Gastroesophageal sphincter (tissue), 4 donors: ENCODE measurements around the gene AGPAT1. TPM values are rescaled to one million over a fixed set of nuclear protein-coding genes. Genes with fewer than 3 reads are reported as not detected.
"Not testable (repeated sequence)": the region's sequence is repeated elsewhere in the genome, so short reads cannot be mapped to it uniquely, and the experiment has no call there.

Experiments used
- ATAC-seq: fragments of 150-250 bp; one replicate; pipeline ENCODE4 v1.9.1; 2016; ENCODE audit warnings: mild to moderate bottlenecking, moderate library complexity
- H3K27ac ChIP-seq, 4 donors: fragments of 200-600 bp; sonication (generic) in 3 of 4; 1 replicate in 3 of 4; 2 replicates in 1 of 4; pipeline ENCODE4 v1.5.1; 2016 to 2019
- H3K27me3 ChIP-seq: fragments of 200-600 bp; sonication (generic); one replicate; pipeline ENCODE4 v1.5.1; 2019
- H3K36me3 ChIP-seq, 2 donors: fragments of 200-600 bp; sonication (generic); one replicate each; pipeline ENCODE4 v1.5.1; 2019; ENCODE audit warnings: control low read depth in 1 of 2
- H3K4me1 ChIP-seq, 3 donors: fragments of 200-600 bp; sonication (generic); 1 replicate in 2 of 3; 2 replicates in 1 of 3; pipeline ENCODE4 v1.5.1; 2016 to 2019; ENCODE audit warnings: control low read depth in 2 of 3
- H3K4me3 ChIP-seq, 2 donors: fragments of 200-600 bp; sonication (generic); one replicate each; pipeline ENCODE4 v1.5.1; 2019; ENCODE audit warnings: mild to moderate bottlenecking in 1 of 2, moderate library complexity in 1 of 2
- H3K9me3 ChIP-seq, 3 donors: fragments of 200-600 bp; sonication (generic); one replicate each; pipeline ENCODE4 v1.5.1; 2017 to 2019; ENCODE audit warnings: control low read depth in 2 of 3
- CTCF ChIP-seq, 4 experiments: fragments of 200-600 bp in 2 of 4; fragments of 450-650 bp in 2 of 4; sonication (generic) in 1 of 4; IDR thresholded peaks; one replicate each; pipeline ENCODE4 v1.5.1; 2017 to 2019; ENCODE audit warnings: antibody characterized with exemption in 4 of 4, mild to moderate bottlenecking in 2 of 4, moderate library complexity in 2 of 4
- EP300 ChIP-seq: sonication (generic); formaldehyde crosslinking; IDR thresholded peaks from one replicate; pipeline ENCODE4 v1.6.1; 2017; ENCODE audit warnings: antibody characterized with exemption, mild to moderate bottlenecking
- POLR2A ChIP-seq, 2 donors: fragments of 450-650 bp; IDR thresholded peaks; one replicate each; pipeline ENCODE4 v1.6.1; 2017; ENCODE audit warnings: antibody characterized with exemption in 2 of 2, mild to moderate bottlenecking in 2 of 2, moderate library complexity in 1 of 2
- POLR2AphosphoS5 ChIP-seq: sonication (generic); formaldehyde crosslinking; IDR thresholded peaks from one replicate; pipeline ENCODE4 v1.6.1; 2017; ENCODE audit warnings: antibody characterized with exemption
- WGBS, 2 donors: methylation state at CpG; one replicate each; pipeline ENCODE4 v1.1.5; 2018; ENCODE audit warnings: low coverage in 1 of 2; 5-methylcytosine and 5-hydroxymethylcytosine counted together
- total RNA-seq, 4 donors: library from RNA; depleted of rRNA; stranded (reverse); fragments of >200 nt; gene quantifications; one replicate each; pipeline ENCODE4 v1.1.0, GENCODE V29; 2016

Gene AGPAT1
- total RNA-seq, 4 donors from 2014 or later: 45.6 to 70.5 (median 54.6) TPM

DNA sequence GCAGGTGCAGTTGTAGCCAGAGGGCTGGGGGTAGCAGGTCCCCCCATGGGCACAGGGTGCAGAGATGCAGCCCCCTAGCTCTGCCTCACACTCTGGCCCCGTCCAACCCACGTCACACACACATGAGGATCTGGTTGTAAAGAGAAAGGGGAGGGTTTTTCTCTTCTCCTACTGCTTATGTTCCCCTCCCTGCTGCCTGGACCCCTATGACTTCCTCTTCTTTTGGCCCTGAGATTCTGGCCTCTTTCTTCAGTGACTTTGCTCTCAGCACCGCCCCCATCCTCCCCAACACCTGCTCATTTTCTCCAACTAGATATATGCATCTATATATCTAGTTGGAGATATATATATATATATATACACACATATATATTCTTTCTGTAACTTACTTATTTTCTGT, 38.2 kb upstream of the AGPAT1 start:
- 54 to 67% methylated on average over 2 to 3 of the region's 3 CpGs for WGBS, 2 donors

GRCh38 chr6:32213649-32214048, 37.8 kb upstream of the AGPAT1 start:
- TF ChIP-seq EP300 (no peak), CTCF (IDR thresholded peaks at IDR 0.05) (no peak), POLR2AphosphoS5 (no peak), POLR2A (IDR thresholded peaks at IDR 0.05) (no peak)
- Histone ChIP-seq H3K4me1 (no peaks in the 10 kb centered on the region), H3K9me3 (no peaks in the 10 kb centered on the region), H3K27ac (no peak overlapping the region), H3K4me3 (no peak overlapping the region), H3K27me3 (no peaks in the 10 kb centered on the region), H3K36me3 (no peaks in the 10 kb centered on the region)
- 82% methylated on average over 6 of the region's 6 CpGs; no CpG with 5 or more reads in 1 of the 2 donors for WGBS, 2 donors
- no peak for ATAC-seq

More for the DNA sequence above, 38.2 kb upstream of the AGPAT1 start:
- Histone ChIP-seq H3K4me3 (no peak overlapping the region), H3K36me3 (no peaks in the 10 kb centered on the region), H3K27me3 (no peaks in the 10 kb centered on the region), H3K27ac (no peak overlapping the region), H3K4me1 (no peaks in the 10 kb centered on the region), H3K9me3 (no peaks in the 10 kb centered on the region)
- TF ChIP-seq POLR2A (IDR thresholded peaks at IDR 0.05): no peak
- TF ChIP-seq EP300: no peak
- TF ChIP-seq CTCF (IDR thresholded peaks at IDR 0.05): no peak
- ATAC-seq: no peak

- Histone ChIP-seq H3K4me3 (no peak overlapping the region), H3K36me3 (no peaks in the 10 kb centered on the region), H3K27ac (no peak overlapping the region), H3K9me3 (no peaks in the 10 kb centered on the region), H3K27me3 (no peaks in the 10 kb centered on the region), H3K4me1 (no peaks in the 10 kb centered on the region)
- ATAC-seq: no peak
- TF ChIP-seq CTCF (IDR thresholded peaks at IDR 0.05) (no peak), EP300 (no peak), POLR2AphosphoS5 (no peak), POLR2A (IDR thresholded peaks at IDR 0.05) (no peak)
- 71 to 74% methylated on average over 4 to 6 of the region's 12 CpGs for WGBS, 2 donors
Observed at GRCh38 chr6:32212076-32212760, 36.3 kb upstream of the AGPAT1 start.

GRCh38 chr6:32211432-32211831, 35.5 kb upstream of the AGPAT1 start:
- H3K27me3 ChIP-seq, H3K27ac ChIP-seq, ATAC-seq, H3K9me3 ChIP-seq, H3K4me1 ChIP-seq, H3K4me3 ChIP-seq, H3K36me3 ChIP-seq: not testable (repeated sequence)
- 77 to 86% methylated on average over 3 to 4 of the region's 4 CpGs for WGBS, 2 donors

DNA sequence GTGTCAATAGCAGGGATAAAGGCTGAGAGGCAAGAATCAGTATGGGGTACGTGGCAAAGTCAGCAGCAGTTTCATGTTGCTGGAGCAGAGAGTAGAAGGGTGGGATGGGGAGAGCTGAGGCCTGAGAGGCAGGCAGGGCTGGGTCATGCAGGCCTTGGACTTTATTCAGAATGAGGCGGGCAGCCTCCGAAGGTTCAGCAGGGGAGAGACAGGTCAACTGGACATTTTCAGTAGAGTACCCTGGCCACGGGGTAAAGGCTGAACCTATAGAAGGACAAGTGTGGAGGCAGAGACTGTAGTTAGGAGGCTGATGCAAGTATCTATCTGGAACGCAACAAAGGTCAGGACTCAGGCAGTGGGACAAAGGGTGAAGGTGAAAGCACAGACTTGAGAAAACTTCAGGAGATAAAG, 34.3 kb upstream of the AGPAT1 start:
- H3K9me3 ChIP-seq: no peaks in the 10 kb centered on the region
- no peak for TF ChIP-seq EP300
- TF ChIP-seq POLR2AphosphoS5: no peak
- no peak for TF ChIP-seq POLR2A (IDR thresholded peaks at IDR 0.05)
- no peak for TF ChIP-seq CTCF (IDR thresholded peaks at IDR 0.05)
- no peaks in the 10 kb centered on the region for H3K36me3 ChIP-seq
- H3K4me3 ChIP-seq: no peak overlapping the region
- H3K4me1 ChIP-seq: no peaks in the 10 kb centered on the region
- WGBS, 2 donors: 76 to 90% methylated on average over 3 to 4 of the region's 5 CpGs
- no peak overlapping the region for H3K27ac ChIP-seq
- ATAC-seq: no peak
- H3K27me3 ChIP-seq: no peaks in the 10 kb centered on the region
